Activated T-cell treated with anti-CD3 and anti-CD28 coated beads for 4 hours (primary cell): ENCODE measurements around the gene MAPK9.

ENCODE experiments used
- DNase-seq: peaks from one replicate; pipeline ENCODE4 v3.0.0-alpha.2; 2020

Gene MAPK9

GRCh38 chr5:180201051-180201987, 90.6 kb downstream of the MAPK9 start:
- no peak for DNase-seq

DNA sequence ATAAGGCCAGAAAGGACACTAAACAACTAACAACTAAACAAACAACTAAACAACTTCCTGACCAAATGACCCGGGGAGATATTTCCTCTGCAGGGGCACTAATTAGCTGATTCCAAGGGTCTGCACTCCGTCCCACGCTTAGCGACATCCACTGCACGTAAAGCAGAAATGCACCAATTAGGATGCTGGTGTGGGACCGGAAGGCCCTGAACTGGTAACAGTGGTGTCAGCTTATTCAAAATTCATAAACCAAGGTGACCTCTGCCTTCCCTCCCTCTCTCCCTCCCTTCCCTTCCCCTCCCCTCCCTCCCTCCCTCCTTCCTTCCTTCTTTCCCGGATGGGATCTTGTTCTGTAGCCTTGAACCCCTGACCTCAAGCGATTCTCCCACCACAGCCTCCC, 92.5 kb downstream of the MAPK9 start:
- no peak for DNase-seq

DNA sequence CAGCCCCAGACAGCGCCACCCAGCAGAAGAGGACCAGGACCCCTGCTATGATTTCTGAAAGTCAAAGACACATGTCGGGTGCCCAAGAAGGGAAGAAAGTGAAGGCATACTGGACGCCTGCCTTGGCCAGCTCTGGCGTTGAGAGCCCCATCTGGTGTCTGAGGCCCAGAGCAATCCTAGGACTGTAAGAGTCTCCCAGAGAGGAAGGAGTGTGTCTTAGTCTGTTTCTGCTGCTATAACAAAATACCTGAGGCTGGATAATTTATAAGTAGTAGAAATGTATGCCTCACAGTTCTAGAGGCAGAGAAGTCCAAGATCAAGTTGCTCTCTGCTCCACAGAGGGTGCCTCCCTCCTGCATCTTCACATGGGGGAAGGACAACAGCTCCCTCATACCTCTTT, 93.7 kb downstream of the MAPK9 start:
- no peak for DNase-seq

- DNase-seq: no peak
These were observed 94.7 kb downstream of the MAPK9 start for GRCh38 chr5:180197016-180197702.

- DNase-seq: no peak
These were observed 97.2 kb downstream of the MAPK9 start for GRCh38 chr5:180194410-180195345.

GRCh38 chr5:180193749-180194375, 98.0 kb downstream of the MAPK9 start:
- DNase-seq: no peak

DNA sequence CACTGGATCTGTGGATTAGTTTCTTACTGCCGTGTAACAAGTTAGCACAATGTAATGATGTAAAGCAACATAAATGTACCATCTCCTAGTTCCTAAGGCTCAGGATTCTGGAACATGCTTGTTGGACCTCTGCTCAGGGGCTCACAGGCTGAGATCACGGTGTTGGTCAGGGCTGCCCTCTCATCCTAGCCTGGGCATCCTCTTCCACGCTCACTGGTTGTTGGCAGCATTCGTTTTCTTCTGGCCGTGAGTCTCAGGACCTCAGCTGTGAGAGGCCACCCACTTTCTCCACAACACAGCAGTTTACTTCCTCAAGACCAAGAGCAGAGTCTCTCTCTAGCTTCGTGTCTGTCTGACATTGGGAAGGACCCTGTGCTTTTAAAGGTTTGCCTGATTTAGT, 100.2 kb downstream of the MAPK9 start:
- no peak for DNase-seq

DNA sequence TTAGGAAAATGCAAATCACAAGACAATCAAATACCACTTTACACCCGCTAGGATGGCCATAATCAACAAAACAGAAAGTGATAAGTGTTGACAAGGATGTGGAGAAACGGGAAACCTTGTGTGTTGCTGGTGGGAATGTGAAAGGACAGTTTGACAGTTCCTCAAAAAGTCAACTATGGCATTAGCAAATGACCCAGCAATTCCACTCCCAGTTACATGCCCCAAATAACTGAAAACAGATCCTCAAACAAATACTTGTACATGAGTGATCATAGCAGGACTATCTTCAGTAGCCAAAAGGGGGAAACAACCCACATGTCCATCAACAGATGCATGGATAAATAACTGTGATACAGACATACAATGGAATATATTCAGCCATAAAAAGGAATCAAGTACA, 104.1 kb downstream of the MAPK9 start:
- DNase-seq: no peak
